Ovary (tissue), 9 donors: ENCODE measurements around the gene GNAI3. TPM values are rescaled to one million over a fixed set of nuclear protein-coding genes. Genes with fewer than 3 reads are reported as not detected.

Experiments
- DNase-seq, 5 donors: peaks; one replicate each; pipeline ENCODE4 v3.0.0-alpha.2; 2019 to 2020
- H3K27ac ChIP-seq, 2 donors: fragments of 200-600 bp; one replicate each; pipeline versions ENCODE4 v1.5.1 to v1.8.0; 2019 to 2022
- H3K27me3 ChIP-seq: fragments of 200-600 bp; one replicate; pipeline ENCODE4 v1.8.0; 2022
- H3K36me3 ChIP-seq: fragments of 200-600 bp; sonication (generic); one replicate; pipeline ENCODE4 v1.5.1; 2019
- H3K4me1 ChIP-seq: one replicate; pipeline ENCODE4 v1.8.1; 2013; ENCODE audit warnings: mild to moderate bottlenecking, moderate library complexity; ENCODE audit not compliant: insufficient read depth
- H3K4me3 ChIP-seq: fragments of 200-600 bp; sonication (generic); one replicate; pipeline ENCODE4 v1.5.1; 2017
- H3K9me3 ChIP-seq, 2 donors: fragments of 200-600 bp in 1 of 2; sonication (generic) in 1 of 2; one replicate each; pipeline versions ENCODE4 v1.5.1 to v1.8.1; 2013 to 2019; ENCODE audit warnings: mild to moderate bottlenecking in 1 of 2, moderate library complexity in 1 of 2
- CTCF ChIP-seq, 3 donors: fragments of 450-650 bp in 2 of 3; fragments of 200-600 bp in 1 of 3; IDR thresholded peaks; one replicate each; pipeline versions ENCODE4 v1.5.1 to v1.8.0; 2016 to 2022; ENCODE audit warnings: antibody characterized with exemption in 3 of 3, mild to moderate bottlenecking in 1 of 3
- EP300 ChIP-seq: sonication (generic); formaldehyde crosslinking; IDR thresholded peaks from one replicate; pipeline ENCODE4 v1.6.1; 2017; ENCODE audit warnings: antibody characterized with exemption
- POLR2A ChIP-seq: fragments of 450-650 bp; IDR thresholded peaks from one replicate; pipeline ENCODE4 v1.6.1; 2017; ENCODE audit warnings: antibody characterized with exemption, mild to moderate bottlenecking, moderate library complexity
- WGBS, 3 donors: extraction: QIAGEN DNeasy Blood & Tissue Kit in 1 of 3; methylation state at CpG; one replicate each; pipeline versions ENCODE4 v1.1.5 to v1.1.7; 2013 to 2017; 5-methylcytosine and 5-hydroxymethylcytosine counted together
- intact Hi-C, 4 donors: fragments of 100-400 bp; cut with DNase I; formaldehyde crosslinking; loops; one replicate each; pipeline versions ENCODE4 v1.11.0 to v1.15.1; 2022 to 2023
- polyA plus RNA-seq, 2 donors: library from polyadenylated mRNA; stranded (reverse); fragments of 200-250 nt in 1 of 2; fragments of 350-450 nt in 1 of 2; fragmentation: Illumina TruSeq in 1 of 2; extraction: RNeasy Lipid Tissue Mini Kit (QIAGEN cat#74804) in 1 of 2; gene quantifications; one replicate each; pipeline ENCODE4 v1.2.3, GENCODE V29; 2013 to 2014
- total RNA-seq, 7 donors: library from RNA; depleted of rRNA in 2 of 7; stranded (reverse); fragments of >200 nt in 2 of 7; fragmentation: NEBNext Ultra II Directional in 3 of 7; extraction: Animal tissue kit (Norgen Biotek cat#: 25700) in 3 of 7; gene quantifications; one replicate each; pipeline versions ENCODE4 v1.1.0 to v1.2.4, GENCODE V29; 2016 to 2023
- donor health status: DM: no; HTN: no; CAD: no; lungs with moderate emphysema.
- donor health status: DM: no; HTN: no; CAD: no.
- donor health status: Bipolar disorder and iron deficiency.
- donor health status: DM: yes; HTN: yes; CAD: no.
- donor health status: DM: no; HTN: no; CAD: no.
- donor health status: DM: yes; HTN: yes; CAD: no.

Gene GNAI3
- total and polyA plus RNA-seq, 9 donors, result 3.0 to 6.2 (median 4.8) TPM

GRCh38 chr1:109504974-109505373, 43.4 kb upstream of the GNAI3 start:
- Histone ChIP-seq H3K27ac (no peak overlapping the region), H3K36me3 (no peaks in the 10 kb centered on the region), H3K27me3 (no peaks in the 10 kb centered on the region), H3K4me3 (no peak overlapping the region), H3K9me3 (no peaks in the 10 kb centered on the region), H3K4me1 (peaks cover 10% of the 10 kb centered on the region)
- no peak for DNase-seq
- intact Hi-C loops, result no loop called here
- 93 to 98% (median 95%) methylated on average over 1 of the region's 1 CpG for WGBS, 3 donors
- TF ChIP-seq EP300 (no peak), POLR2A (no peak), CTCF (IDR thresholded peaks at IDR 0.05) (no peak)

- H3K4me3 ChIP-seq, result no peak overlapping the region
- no peaks in the 10 kb centered on the region for H3K36me3 ChIP-seq
- 90 to 91% (median 90%) methylated on average over 25 of the region's 25 CpGs for WGBS, 3 donors
- peaks cover 11% of the 10 kb centered on the region for H3K4me1 ChIP-seq
- intact Hi-C loops, result no loop called here
- H3K27me3 ChIP-seq, result no peaks in the 10 kb centered on the region
- H3K9me3 ChIP-seq, result no peaks in the 10 kb centered on the region
- TF ChIP-seq EP300 (no peak), CTCF (IDR thresholded peaks at IDR 0.05) (no peak), POLR2A (no peak)
- no peak for DNase-seq
- H3K27ac ChIP-seq, result no peak overlapping the region
These were observed 40.2 kb upstream of the GNAI3 start for GRCh38 chr1:109508001-109508872.

GRCh38 chr1:109508873-109509175, 39.6 kb upstream of the GNAI3 start:
- Histone ChIP-seq H3K36me3 (no peaks in the 10 kb centered on the region), H3K4me1 (peaks cover 11% of the 10 kb centered on the region), H3K9me3 (no peaks in the 10 kb centered on the region), H3K27me3 (no peaks in the 10 kb centered on the region), H3K4me3 (peak overlapping the region; percentile 54), H3K27ac (no peak overlapping the region)
- intact Hi-C loops, result no loop called here
- DNase-seq, result no peak
- TF ChIP-seq POLR2A (no peak), EP300 (no peak), CTCF (IDR thresholded peaks at IDR 0.05) (no peak)
- WGBS, 3 donors, result 62 to 69% (median 68%) methylated on average over 7 of the region's 7 CpGs

- no peak for TF ChIP-seq POLR2A
- TF ChIP-seq CTCF (IDR thresholded peaks at IDR 0.05), result no peak
- no peak for TF ChIP-seq EP300
- WGBS, 3 donors, result 1 to 2% (median 1%) methylated on average over 60 to 100 of the region's 100 CpGs
- H3K27ac ChIP-seq, result peak within 1 kb of the TSS; percentile 33 to 73
- no peaks in the 10 kb centered on the region for H3K36me3 ChIP-seq
- peak; percentile 71 to 85 (median 78) for DNase-seq
- H3K4me1 ChIP-seq, result peaks cover 11% of the 10 kb centered on the region
- no peaks in the 10 kb centered on the region for H3K27me3 ChIP-seq
- H3K9me3 ChIP-seq, result no peaks in the 10 kb centered on the region
- peak within 1 kb of the TSS; percentile 54 for H3K4me3 ChIP-seq
- intact Hi-C loops, result no loop called here
These were observed 39.0 kb upstream of the GNAI3 start, which contains the start of gene AMIGO1 for GRCh38 chr1:109509176-109510134. TSS of gene AMIGO1 (minus strand) at chr1:109509727. CDS start at chr1:109508912, 815 bp downstream.
